ENCODE measurements around the gene MRPL33.

MRPL33 gene

DNA sequence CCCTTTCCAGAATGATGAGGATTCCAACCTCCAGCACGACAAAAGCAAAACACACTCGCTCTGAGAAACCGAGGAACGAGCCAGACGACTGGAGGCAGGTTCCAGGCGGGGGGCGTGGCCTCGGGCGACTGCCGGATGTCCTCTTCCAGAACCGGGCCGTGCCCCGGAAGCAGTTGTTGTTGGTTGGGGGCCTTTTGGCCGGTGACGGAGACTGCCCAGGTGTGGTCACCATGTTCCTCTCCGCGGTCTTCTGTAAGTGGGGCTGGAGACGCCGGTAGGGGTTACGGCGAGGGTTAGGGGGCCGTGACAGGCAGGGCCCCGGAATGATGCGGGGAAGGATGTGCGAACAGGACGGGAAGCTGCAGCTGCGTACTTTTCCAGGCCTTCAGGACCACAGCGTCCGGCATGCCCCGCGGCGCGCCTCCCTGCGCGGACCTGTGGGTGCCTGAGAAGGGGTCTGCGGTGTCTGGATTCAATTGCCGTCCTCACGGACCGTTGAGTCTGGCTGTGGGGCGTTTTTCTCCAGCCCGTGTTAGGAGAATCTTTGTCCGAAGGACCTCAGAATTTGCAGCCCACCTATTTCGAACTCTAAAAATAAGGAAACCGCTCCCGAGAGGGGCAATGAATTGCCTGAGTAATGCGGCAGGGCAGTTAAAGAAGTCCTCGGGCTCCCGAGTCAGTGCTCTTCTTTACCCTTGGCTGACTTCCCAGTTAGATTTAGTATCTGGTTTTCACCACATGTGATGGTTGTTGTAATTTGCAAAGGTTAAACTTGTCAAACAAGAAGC, at the start of gene MRPL33:
Gene MRPL33, plus strand, starts transcription at position 172 of the 788 bp plus-strand sequence. Its CDS starts 59 bp downstream, at position 231.
- DNase-seq (ENCODE audit: low spot score): peak; percentile 95

- DNase-seq (ENCODE audit: low spot score): no peak
Measured at GRCh38 chr2:27721884-27722485, 49.5 kb upstream of the MRPL33 start.

DNA sequence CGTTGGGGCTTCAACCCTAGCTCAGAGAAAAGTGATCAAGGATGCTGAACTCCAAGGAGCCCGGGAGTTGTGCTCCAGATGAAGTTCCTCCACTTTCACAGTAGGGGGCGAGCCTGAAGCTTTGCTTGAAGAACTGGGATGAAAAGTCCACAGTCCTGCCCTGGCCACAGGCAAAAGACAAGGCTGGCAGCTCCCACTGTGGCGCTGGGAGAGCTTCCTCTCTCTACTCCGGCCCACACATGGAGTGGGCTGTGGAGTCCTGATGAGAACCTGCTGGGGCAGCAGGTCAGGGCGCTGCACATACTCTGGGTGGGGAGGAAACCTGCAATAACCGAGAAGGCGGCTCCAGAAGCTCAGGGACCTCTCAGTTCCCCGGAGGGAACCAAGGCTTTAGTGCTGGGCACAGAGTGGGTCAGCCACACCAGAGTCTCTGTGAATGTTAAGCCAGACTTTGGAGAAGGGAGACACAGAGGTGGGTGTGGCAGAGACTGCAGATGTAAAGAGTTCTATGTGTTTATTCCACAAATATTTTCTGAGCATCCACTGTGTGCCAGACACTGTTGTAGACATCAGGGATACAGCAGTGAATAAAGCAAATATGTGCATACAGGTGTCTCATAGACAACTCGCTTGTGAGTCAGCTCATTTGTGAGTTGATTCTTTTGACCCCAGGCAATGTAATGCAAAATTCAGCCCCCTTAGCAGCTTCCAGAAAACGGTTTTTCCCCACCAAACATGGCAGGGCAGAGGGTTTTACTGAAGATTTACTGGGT, 48.0 kb upstream of the MRPL33 start:
- peak; percentile 74 for DNase-seq (ENCODE audit: low spot score)

DNA sequence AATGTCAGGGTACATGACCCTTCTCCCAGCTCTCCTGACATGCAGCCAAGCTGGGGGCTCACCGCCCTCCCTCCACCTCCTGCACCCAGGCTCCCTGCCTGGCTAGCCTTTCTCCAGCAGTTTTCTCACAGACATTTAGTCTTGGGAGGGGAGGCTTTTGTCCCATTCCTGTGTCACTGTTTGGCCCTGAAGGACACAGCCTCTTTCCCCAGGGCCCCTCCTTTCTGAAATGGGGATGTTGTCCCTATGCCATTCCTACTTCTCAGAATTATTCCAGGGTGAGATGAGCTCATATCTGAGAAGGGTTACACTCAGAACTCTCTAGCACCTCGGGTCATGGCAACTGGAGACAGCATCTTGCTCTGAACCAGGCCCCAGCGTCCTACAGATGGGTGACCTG, 47.3 kb upstream of the MRPL33 start:
- no peak for DNase-seq (ENCODE audit: low spot score)

DNA sequence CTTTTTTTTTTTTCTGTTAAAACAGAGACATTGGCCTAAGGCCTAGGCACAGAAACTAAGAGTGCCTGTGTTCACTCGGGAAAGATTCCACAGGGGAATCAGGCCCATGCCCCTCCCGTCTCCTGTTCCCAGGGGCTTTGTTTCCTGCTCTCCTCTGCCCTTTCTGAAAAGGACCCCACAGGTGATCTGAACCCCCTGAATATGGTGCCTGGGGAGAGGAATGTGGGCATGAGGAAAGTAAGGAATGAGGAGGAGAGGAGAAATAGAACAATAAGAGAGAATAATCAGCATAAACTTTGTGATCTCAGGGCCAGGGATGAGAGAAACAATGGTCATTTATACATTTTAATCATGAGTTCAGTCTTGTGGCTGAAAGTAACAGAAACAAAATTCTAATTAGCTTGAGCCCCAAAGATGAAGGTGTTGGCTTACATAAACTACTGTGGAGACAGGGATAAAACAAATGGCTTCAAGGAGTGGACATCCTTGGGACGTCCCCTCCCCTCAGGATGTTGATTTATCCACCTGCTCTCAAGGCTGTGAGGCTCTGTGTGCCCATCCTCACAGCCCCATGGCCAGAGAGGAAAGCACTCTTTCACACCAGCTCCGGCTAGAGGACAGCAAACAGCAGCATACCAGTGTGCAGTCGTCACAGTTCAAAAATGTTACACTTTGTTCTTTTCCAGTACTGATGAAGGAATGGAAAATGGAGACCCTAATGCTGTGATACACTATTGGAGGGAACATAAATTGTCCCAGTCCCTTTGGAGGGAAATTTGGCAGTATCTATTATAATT, 46.4 kb upstream of the MRPL33 start:
- no peak for DNase-seq (ENCODE audit: low spot score)

DNA sequence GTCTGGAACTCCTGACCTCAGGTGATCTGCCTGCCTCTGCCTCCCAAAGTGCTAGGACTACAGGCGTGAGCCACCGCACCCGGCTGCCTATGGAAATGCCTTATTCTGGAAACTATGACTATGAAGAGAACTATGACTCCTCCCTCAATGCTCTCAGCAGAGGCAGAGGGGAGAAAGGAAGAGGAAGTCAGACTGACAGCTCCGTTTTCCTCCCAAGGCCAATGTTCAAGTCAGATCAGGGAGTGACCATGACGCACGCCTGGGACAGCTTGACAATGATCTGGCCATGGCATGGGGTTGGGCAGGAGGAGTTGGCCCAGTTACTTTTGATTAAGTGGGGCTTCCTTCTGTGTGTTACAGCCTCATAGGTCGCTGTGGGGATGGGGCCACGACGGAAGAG, 44.3 kb upstream of the MRPL33 start:
- DNase-seq (ENCODE audit: low spot score): no peak

DNA sequence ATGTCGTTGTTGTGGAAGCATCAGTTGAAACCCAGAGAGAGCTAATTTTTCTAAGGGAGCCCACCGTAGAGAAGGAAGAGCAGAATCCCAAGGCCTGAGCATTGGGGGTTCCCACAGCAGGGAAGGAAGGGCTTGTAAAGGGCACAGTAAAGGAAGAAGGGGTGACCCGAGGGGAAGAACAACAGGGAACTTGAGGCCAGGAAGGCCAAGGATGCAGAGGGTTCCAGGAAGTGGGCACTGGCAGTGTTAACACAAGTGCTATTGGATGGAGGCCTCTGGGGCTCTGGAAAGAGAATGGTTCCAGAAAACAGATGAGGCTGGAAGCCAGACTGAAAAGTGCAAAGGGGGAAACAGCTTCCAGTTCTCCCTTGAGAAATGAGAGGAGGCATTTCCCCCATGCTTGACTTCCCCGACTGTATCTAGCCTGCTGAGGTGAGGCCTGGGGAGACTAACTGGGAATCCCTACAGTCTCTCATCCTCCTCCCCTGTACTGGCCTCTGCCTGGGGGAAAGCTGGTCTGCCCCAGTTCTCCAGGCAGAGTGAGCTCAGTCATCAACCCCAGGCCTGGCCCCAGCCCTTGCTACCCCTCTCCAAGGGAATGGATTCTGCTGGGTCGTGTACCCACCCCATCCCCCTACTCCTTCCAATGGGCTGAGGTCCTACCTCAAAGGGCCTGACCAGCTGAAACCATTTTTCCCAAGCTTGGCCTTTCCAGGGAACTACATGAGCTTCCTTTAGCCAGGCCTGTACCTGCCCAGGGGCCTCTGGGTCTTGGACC, 43.2 kb upstream of the MRPL33 start:
- no peak for DNase-seq (ENCODE audit: low spot score)

- DNase-seq (ENCODE audit: low spot score): no peak
Measured at GRCh38 chr2:27729198-27729597, 42.3 kb upstream of the MRPL33 start.

DNA sequence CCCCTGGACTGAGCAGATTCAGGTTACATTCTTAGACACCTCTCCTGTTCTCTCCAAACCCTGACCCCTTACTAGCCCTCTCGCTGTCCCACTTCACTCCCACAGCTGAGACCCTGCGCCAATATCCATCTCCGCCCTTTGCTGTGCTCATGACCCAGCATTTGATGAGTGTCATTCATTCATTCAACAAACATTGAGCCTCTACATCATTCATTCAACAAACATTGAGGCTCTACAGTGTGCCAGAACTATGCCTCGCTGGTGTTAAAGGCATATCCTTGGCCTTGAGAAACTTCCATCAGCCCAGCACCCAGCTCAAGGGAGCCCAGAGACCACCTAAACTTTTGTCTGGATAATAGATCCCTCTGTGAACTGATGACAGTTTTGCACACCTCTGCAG, 41.9 kb upstream of the MRPL33 start:
- no peak for DNase-seq (ENCODE audit: low spot score)

- DNase-seq (ENCODE audit: low spot score): no peak
Measured at GRCh38 chr2:27730261-27730662, 41.3 kb upstream of the MRPL33 start.

- no peak for DNase-seq (ENCODE audit: low spot score)
Measured at GRCh38 chr2:27730980-27731691, 40.4 kb upstream of the MRPL33 start.

DNA sequence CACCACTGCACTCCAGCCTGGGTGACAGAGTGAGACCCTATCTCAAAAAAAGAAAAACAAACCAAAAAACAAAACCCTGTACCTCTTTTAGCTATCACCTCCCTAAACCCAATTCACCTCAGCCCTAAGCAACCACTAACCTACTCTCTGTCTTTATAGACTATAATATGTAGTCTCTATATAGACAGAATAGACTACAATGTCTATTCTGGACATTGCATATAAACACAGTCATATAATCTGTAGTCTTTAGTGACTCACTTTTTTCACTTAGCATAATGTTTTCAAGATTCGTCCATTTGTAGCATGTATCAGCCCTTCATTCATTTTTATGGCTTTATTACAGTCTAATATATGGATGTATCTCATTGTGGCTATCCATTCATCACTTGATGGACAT, 37.2 kb upstream of the MRPL33 start:
- DNase-seq (ENCODE audit: low spot score): no peak

- peak; percentile 73 for DNase-seq (ENCODE audit: low spot score)
Measured at GRCh38 chr2:27735263-27735904, 36.1 kb upstream of the MRPL33 start.

DNA sequence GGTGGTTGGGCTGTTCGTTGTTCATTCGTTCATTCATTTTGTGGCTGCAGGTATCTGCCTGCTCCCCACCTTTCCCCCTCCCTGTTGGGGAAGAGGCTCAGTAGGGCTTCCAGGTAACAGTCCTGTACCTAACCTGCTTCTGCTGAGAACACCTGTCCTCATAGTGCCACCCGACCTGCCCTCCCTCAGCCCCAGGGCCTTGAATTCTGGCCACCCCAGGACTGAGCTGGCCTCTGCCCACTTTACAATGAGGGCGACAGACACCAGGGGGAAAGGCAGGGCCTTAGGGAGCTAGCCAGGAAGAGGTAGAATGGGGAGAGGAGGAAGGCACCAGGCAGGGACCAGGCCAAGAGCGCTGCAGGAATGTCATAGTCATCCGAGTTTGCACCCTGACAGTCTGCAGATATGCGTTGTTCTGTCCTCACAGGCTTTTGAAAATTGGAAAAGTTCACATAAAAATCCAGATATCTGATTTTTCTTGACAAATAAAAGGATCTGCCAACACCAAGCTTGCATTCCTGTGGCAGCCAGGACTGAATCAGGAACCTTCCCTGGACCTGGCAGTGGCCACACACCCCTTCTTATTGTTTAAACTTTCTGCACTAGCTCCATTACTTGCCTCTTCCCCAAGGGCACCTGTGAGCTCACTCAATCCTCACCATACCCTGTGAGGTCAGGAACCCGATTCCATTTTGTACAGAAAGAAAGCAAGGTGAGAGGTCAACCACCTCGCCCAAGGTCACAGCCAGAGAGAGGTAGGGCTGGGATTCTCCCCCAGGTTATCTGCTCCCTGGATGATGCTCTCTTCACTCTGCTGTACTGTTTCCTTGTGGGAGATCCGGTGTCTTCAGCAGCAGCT, 35.3 kb upstream of the MRPL33 start:
- no peak for DNase-seq (ENCODE audit: low spot score)

- no peak for DNase-seq (ENCODE audit: low spot score)
Measured at GRCh38 chr2:27736890-27737204, 34.7 kb upstream of the MRPL33 start.

DNA sequence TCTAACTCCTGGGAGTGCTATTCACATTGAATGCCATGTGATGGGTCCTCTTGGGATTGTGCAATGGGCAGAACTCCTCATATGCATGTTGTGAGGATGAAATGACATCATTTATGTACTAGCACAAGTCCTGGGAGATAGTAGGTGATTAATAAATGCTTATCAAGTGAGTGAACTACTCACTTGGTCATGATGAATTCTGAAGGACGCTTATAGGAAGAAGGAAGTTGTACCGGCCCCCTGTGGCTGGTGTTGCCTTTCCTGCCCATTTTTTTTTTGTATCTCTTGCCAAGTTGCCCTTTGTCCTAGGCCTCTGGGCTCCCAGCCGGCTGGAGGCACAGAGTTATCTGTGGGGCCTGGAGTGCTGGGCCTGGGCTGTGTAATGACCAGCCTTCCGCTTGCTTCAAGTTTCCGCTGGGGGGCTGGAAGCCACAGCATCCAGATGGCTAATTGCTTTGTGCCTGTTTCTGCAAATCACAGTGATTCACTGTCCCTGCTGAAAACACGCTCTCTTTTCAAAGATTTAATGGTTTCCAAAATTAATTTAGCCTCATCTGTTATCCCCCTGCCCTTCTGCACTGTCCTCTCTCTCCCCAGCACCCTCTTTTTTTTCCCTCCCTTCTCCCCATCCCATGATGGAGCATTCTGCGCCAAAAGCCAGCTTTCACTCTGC, 33.7 kb upstream of the MRPL33 start:
- no peak for DNase-seq (ENCODE audit: low spot score)

- no peak for DNase-seq (ENCODE audit: low spot score)
Measured at GRCh38 chr2:27738349-27739057, 33.0 kb upstream of the MRPL33 start.

DNA sequence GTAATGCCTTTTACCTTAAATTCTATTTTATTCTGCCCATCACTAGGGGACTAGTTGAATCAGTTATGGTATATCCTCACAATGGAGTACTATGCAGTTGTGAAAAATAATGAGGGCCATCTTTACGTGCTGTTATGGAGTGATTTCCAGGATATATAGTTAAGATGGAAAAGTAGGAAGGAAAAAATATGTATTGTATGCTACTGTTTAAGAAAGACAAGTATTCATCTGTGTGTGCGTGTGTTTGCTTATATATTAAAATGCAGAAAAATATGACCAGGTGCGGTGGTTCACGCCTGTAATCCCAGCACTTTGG, 32.5 kb upstream of the MRPL33 start:
- no peak for DNase-seq (ENCODE audit: low spot score)

Data from ecto neural progenitor cell (in vitro differentiated cells).